Right lung (tissue), 5 donors: Measurements from ENCODE around the gene ACRV1. TPM values are rescaled to one million over a fixed set of nuclear protein-coding genes. Genes with fewer than 3 reads are reported as not detected.

Experiments
- DNase-seq, 2 donors: peaks; one replicate each; pipeline ENCODE4 v3.0.0-alpha.2; 2013
- polyA plus RNA-seq, 5 donors: library from polyadenylated mRNA; unstranded; fragments of 120-200 nt; gene quantifications; one replicate each; pipeline versions ENCODE4 v1.2.1 to v1.2.3, GENCODE V29; 2013; ENCODE audit warnings: inconsistent platforms in 1 of 5, low replicate concordance in 1 of 5; ENCODE audit not compliant: insufficient read length in 5 of 5, insufficient read depth in 1 of 5

The ACRV1 gene
- polyA plus RNA-seq, 5 donors, result 0.51 to 1.3 (median 0.78) TPM

DNA sequence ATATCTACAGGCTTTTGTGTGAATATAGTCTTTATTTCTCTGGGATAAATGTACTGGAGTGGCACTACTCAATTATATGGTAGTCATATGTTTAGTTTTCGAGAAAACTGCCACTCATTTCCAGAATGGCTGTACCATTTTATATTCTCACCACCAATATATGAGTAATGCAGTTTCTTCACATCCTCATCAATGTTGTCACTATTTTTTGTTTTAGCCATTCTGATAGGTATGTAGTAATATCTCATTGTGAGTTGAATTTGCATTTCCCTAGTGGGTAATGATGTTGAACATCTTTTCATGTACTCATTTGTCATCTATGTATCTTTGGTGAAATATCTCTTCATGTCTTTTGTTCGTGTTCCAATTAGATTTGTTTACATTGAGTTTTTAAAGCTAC lies 18.0 kb downstream of the ACRV1 start:
- no peak for DNase-seq

DNA sequence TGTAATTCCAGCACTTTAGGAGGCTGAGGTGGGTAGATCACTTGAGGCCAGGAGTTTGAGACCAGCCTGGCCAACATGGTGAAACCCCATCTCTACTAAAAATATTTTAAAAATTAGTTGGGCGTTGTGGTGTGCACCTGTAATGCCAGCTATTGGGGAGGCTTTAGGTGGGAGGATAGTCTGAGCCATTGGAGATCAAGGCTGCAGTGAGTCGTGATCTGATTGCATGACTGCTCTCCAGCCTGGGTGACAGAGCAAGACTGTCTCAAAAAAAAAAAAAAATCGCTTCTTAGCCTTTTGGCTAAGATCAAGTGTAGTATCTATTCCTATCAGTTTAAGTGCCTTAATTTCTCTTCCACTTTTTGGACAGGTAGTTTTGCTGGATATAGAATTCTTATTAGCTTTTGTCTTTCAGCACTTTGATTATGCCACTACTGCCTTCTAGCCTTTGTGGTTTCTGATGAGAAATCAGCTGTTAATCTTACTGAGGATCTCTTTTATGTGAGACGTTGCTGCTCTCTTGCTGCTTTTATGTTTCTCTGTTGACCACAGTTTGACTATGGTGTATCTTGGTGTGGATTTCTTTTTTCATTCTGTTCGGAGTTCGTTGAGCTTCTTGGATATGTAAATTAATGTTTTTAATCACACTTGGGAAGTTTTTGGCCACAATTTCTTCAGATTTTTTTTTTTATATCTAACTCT lies 31.0 kb downstream of the ACRV1 start:
- no peak for DNase-seq

DNA sequence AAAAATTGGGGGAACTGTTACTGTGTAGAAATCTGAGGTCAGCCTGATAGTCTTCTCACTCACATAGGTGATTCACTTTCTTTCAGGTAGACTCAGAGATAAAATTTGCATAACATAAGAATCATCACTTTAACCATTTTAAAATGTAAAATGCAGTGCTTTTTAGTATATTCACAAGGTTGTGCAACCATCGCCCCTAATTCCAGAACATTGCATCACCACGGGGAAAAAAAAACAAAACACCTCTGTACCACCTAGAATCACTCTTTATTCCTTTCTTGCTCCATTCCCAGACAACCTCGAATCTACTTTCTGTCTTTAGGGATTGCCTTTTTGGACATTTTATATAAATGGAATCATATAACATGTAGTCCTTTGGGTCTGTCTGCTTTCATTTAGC lies 34.8 kb downstream of the ACRV1 start:
- DNase-seq, result no peak

DNA sequence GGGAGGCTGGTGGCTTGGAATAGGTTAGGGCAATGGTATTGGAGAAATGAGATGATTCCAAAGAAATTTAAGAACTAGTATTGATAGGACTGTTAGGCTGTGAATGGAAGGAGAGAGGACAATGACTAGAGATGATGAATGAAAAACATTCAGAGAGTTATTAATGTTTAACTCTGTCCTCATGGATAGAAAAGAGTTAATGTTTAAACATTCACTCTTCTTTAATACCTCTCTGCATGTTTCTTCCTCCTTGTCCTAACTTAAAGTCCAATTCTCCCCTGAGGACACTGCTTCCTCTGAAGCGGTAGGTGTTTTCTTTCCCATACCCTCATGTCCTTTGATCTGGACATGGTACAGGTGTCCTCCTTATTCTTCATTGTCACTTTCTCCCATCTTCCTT lies 42.3 kb downstream of the ACRV1 start:
- no peak for DNase-seq

DNA sequence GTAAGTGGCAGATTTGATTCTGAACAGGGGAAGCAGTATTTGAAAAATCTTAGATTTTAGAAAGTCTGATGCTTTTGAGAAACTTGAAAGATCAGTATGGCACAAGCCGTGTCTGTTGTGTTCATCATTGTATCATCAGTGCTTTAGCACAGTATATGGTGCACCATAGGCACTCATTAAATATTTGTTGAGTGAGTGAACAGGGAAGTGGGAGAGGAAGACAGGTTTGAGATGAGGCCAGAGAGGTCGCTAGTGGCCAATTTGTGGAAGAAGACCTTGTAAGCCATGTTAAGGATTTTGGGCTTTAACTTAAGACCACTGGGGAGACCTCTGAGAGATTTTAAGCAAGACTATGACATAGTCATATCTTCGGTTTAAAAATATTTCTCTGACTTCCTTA lies 42.8 kb downstream of the ACRV1 start:
- DNase-seq, result no peak

DNA sequence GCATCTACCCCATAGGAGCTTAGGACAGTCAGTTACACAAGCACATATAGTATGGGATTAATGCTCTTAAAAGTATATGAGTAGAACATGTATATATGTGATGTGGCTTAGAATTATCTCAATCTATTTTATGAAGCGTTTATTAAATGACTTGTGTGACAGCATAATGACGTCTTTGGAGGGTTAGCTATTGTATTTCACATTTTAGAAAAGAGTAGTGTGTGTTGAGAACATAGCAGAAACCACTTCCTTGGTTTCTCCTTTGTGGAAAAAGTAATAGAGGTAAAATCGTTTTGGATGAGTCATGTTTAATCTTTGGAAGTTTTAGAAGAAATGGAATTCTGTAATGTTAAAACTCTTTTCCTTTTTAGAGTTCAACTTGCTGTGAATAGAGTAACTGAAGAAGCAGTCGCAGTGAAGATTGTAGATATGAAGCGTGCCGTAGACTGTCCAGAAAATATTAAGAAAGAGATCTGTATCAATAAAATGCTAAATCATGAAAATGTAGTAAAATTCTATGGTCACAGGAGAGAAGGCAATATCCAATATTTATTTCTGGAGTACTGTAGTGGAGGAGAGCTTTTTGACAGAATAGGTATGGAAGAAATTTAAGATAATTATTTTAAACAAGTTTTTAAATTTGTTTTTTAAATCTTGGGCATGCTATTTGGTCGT lies 53.3 kb downstream of the ACRV1 start:
- no peak for DNase-seq

DNA sequence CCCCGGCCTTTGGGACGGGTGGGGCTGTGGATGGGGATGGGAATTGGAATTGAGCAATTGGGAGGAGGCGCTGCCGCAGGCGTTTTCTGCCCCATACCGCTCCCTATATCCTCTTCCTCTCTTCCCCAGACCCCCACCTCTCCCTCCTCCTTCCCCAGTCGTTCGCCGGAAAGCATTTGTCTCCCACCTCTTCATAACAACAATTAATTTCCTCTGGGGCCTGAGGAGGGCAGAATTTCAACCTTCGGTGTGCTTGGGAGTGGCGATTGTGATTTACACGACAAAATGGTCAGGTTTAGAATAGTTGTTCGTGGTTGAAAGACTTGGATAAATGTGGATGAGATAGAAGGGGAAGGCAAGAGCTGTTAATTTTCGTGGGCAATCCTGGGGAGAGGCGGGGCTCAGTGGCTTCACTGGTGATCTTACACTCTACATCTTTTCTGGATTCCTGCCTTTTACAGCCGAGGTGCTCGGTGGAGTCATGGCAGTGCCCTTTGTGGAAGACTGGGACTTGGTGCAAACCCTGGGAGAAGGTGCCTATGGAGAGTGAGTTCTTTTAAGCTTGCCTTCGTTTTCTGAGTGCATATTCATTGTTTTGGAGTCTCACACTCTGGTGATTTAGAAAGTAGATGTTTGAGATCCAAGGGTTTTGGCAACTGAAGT lies 54.2 kb downstream of the ACRV1 start:
- no peak for DNase-seq

DNA sequence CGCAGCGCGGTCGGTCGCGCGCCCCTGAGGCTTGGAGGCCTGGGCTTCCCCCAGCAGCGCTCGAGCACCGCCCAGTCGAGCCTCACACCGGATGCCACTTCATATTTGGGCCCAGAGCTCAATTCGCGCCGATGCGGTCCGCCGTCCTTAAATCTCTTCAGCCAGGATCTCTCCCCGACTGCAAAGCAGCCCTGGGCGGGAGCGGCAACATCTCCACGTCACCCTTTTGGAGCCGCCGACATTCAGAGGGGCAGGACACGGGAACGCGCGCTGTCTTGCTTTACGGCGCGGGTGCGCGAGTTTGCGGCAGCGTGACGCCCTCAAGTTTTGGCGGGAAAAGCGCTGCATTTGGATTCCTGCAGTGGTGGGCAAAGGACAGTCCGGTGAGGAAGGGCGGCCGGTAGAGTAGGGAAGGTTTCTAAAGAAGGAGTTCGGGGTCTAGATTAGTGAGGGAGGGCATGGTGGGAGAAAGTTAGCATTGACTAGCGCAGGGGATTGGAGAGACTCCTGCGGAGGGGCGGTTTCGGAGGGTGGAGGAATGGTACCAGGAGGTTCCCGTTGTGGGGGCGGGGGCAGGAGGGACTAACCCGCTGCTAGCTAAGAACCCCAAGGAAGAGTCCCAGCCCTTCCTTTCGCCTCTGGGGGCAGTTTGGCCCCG lies 54.9 kb downstream of the ACRV1 start:
- DNase-seq, result peak; percentile 92 to 93

DNA sequence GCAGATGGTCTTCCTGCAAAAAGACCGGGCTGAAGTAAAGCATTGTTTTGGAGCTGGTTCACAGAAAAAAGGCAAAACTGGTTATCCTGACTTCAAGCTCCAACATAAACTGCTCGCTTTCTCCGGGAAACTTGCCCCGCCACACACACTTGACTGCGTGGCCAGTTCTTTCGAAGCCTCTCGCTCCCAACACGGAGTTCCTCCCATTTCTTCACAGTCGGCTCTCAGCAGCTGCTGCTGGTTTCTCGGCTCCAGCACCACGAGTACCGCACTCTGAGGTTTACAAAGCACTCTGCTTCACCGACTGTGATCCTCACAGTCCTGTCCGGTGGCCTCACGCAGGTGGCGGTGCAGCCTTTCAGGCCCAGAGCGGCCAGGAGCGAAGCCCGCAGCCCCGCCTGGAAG lies 55.4 kb downstream of the ACRV1 start:
- DNase-seq, result no peak

DNA sequence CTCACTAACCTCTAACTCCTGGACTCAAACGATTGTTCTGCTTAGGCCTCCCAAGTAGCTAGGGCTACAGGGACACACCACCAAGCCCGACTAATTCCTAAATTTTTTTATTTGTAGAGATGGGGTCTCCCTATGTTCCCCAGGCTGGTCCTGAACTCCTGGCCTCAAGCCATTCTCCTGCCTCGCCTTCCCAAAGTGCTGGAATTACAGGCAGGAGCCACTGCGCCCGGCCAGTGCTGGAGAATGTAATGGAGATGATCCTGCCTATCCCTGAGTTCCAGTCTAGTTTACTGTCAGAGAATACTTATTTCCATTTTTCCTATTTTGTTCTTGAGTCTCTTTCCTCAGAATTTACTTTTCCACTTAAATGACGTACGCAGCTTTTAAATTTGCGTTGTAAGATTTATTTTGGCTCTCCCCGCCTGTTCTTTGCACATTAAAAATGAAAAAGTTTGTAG lies 55.9 kb downstream of the ACRV1 start, which contains the start of gene CHEK1:
CHEK1 (plus strand) TSS at position 408 of the 458 bp plus-strand sequence. CDS start 1,606 bp downstream, outside the sequence.
- DNase-seq, result no peak

DNA sequence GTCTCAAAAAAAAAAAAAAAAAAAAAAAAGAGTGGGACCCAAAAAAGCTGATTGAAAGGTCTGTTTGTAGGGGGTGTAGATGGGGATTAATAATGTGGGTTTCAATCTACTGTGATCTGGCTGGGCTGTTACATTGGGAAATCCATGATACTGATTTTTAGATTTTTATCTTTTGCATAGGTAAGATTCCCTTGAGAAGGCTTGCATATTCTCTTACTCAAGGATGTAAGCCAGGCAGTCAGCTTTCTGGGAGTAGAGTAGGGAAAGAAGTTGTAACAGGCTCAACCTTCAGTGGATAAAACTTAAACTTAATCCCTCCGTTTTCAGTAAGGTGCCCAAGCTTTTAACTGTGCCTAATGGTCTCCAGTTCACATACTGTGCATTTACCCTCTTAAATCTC lies 57.6 kb downstream of the ACRV1 start:
- no peak for DNase-seq

DNA sequence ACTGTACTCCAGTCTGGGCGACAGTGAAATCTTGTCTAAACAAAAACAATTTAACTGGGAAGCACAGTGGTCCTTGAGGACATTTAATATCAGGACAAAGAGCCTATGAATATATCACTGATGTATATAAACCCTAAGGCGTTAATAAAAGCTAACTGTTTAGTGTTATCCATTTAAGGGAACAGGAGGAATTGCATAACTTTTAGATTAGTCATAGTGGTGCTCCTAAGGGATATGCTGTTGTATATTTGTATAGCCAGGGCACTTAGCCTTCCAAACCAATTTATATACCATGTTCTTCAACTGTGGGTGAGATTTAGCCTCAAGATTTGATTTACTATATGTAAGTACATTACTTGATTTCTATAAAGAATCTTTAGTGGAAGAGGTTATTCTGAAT lies 58.7 kb downstream of the ACRV1 start:
- DNase-seq, result no peak

Other genes with a start within 250 kb of the ACRV1 start
- gene FEZ1, start 184.6 kb downstream of the ACRV1 start, polyA plus RNA-seq, result 10 to 100 TPM; 24.3 to 31.9 (median 28.2) TPM
- 100 to 1,000 TPM; 105 to 123 (median 121) TPM for gene EI24, start 111.4 kb downstream of the ACRV1 start, polyA plus RNA-seq
- 100 to 1,000 TPM; 184 to 214 (median 200) TPM for gene STT3A, start 88.0 kb downstream of the ACRV1 start, polyA plus RNA-seq
- 10 to 100 TPM; 13.7 to 29.6 (median 24.5) TPM for gene CHEK1, start 55.7 kb downstream of the ACRV1 start, polyA plus RNA-seq
- under 1 TPM in 2 of 5 donors, not detected in 3; 0.14 to 0.19 TPM for gene PATE1, start 65.4 kb upstream of the ACRV1 start, polyA plus RNA-seq
- gene PATE2, start 98.0 kb upstream of the ACRV1 start, polyA plus RNA-seq, result under 1 TPM in 4 of 5 donors, not detected in 1; 0.14 to 0.36 (median 0.18) TPM
- not detected for gene PATE3, start 107.3 kb upstream of the ACRV1 start, polyA plus RNA-seq
- gene PATE4, start 152.5 kb upstream of the ACRV1 start, polyA plus RNA-seq, result under 1 TPM in 3 of 5 donors, not detected in 2; 0.09 to 0.26 (median 0.16) TPM
- 10 to 100 TPM in 4 of 5 donors, 1 to 10 TPM in 1; 8.8 to 17.9 (median 10.7) TPM for gene HYLS1, start 206.8 kb upstream of the ACRV1 start, polyA plus RNA-seq
- gene PUS3, start 222.4 kb upstream of the ACRV1 start, polyA plus RNA-seq, result 10 to 100 TPM; 13.9 to 21.2 (median 17.7) TPM
- gene DDX25, start 223.7 kb upstream of the ACRV1 start, polyA plus RNA-seq, result 1 to 10 TPM in 4 of 5 donors, under 1 TPM in 1; 0.94 to 2.6 (median 2.0) TPM